Activated B cell treated with CpG ODN at 0.5 μM for 24 hours (primary cell): Measurements from ENCODE around the gene MTO1. TPM values are rescaled to one million over a fixed set of nuclear protein-coding genes. Genes with fewer than 3 reads are reported as not detected.

ENCODE experiments used
- ATAC-seq: fragments of 200-7000 bp; cut with Tn5 transposase; one replicate; pipeline ENCODE4 v1.10.0; 2021; ENCODE audit warnings: low read depth, mild to moderate bottlenecking, moderate library complexity
- CTCF ChIA-PET: fragments of 350-600 bp; sonication (Branson Sonifier 250); formaldehyde crosslinking; loops from one replicate; lab custom pipeline; 2021; ENCODE audit warnings: antibody characterized with exemption; lab: Charles Lee
- POLR2A ChIA-PET: fragments of 350-600 bp; sonication (Branson Sonifier 250); formaldehyde crosslinking; loops from one replicate; lab custom pipeline; 2021; ENCODE audit warnings: antibody characterized with exemption; lab: Charles Lee
- DNase-seq: peaks from one replicate; pipeline ENCODE4 v3.0.0; 2022
- H3K27ac Mint-ChIP-seq: one replicate; pipeline ENCODE4 v1.8.0; 2020; ENCODE audit warnings: mixed read lengths
- H3K27me3 Mint-ChIP-seq: one replicate; pipeline ENCODE4 v1.8.0; 2021; ENCODE audit warnings: mixed read lengths
- H3K36me3 Mint-ChIP-seq: one replicate; pipeline ENCODE4 v1.8.0; 2021; ENCODE audit warnings: low read depth, mixed read lengths
- H3K4me1 Mint-ChIP-seq: one replicate; pipeline ENCODE4 v1.8.0; 2021; ENCODE audit warnings: mixed read lengths
- H3K4me3 Mint-ChIP-seq: one replicate; pipeline ENCODE4 v1.8.0; 2020; ENCODE audit warnings: mild to moderate bottlenecking, mixed read lengths
- H3K9me3 Mint-ChIP-seq: one replicate; pipeline ENCODE4 v1.8.0; 2020; ENCODE audit warnings: mixed read lengths
- intact Hi-C: fragments of 100-400 bp; cut with micrococcal nuclease; formaldehyde crosslinking; loops from one replicate; pipeline ENCODE4 v1.15.1; 2024
- total RNA-seq: library from RNA; stranded (reverse); gene quantifications from 2 replicates; pipeline ENCODE4 v1.2.3, GENCODE V29; 2022
- TF ChIP-seq, protein P1 (sequence below): fragments of 200-600 bp; IDR thresholded peaks from one replicate; pipeline ENCODE4 v1.8.0; 2022; ENCODE audit warnings: antibody characterized with exemption, mild to moderate bottlenecking

Gene MTO1
- total RNA-seq, 1 donor from 2014 or later: 58.5 TPM

GRCh38 chr6:73520688-73521350 lies 59.3 kb downstream of the MTO1 start, which contains the start of gene EEF1A1:
EEF1A1 (minus strand) TSS chr6:73521032; CDS start chr6:73520026, 1,006 bp downstream.
- Mint-ChIP-seq H3K27me3 (no peaks in the 10 kb centered on the region), H3K36me3 (peaks cover 53% of the 10 kb centered on the region), H3K4me1 (peaks cover 65% of the 10 kb centered on the region), H3K27ac (peak within 1 kb of the TSS; percentile 98), H3K9me3 (no peaks in the 10 kb centered on the region), H3K4me3 (peak within 1 kb of the TSS; percentile 96)
- intact Hi-C loops: loop anchor here (1.0 to 10.0 kb wide), 9 partner anchors 40 to 1721 kb away; partner anchors contain the start of genes COX7A2 and MTO1
- TF ChIP-seq, protein P1, sequence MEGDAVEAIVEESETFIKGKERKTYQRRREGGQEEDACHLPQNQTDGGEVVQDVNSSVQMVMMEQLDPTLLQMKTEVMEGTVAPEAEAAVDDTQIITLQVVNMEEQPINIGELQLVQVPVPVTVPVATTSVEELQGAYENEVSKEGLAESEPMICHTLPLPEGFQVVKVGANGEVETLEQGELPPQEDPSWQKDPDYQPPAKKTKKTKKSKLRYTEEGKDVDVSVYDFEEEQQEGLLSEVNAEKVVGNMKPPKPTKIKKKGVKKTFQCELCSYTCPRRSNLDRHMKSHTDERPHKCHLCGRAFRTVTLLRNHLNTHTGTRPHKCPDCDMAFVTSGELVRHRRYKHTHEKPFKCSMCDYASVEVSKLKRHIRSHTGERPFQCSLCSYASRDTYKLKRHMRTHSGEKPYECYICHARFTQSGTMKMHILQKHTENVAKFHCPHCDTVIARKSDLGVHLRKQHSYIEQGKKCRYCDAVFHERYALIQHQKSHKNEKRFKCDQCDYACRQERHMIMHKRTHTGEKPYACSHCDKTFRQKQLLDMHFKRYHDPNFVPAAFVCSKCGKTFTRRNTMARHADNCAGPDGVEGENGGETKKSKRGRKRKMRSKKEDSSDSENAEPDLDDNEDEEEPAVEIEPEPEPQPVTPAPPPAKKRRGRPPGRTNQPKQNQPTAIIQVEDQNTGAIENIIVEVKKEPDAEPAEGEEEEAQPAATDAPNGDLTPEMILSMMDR: no peak
- DNase-seq (peak; percentile 91), ATAC-seq (peak; percentile 79)
- ChIA-PET CTCF (interaction anchor here (3.1 to 3.8 kb wide), 2 partner anchors 59 to 90 kb away, joined by 14 to 30 read pairs; no protein-coding TSS in a partner anchor), POLR2A (interaction anchor here (0.6 to 10.2 kb wide), 40 partner anchors 8 to 1723 kb away, joined by 3 to 301 read pairs (median 5); partner anchors contain the start of genes CGAS, COX7A2, MTO1 and SLC17A5)

- H3K27me3 Mint-ChIP-seq: no peaks in the 10 kb centered on the region
- ChIA-PET CTCF (interaction anchor here (3.1 to 3.8 kb wide), 2 partner anchors 59 to 89 kb away, joined by 14 to 30 read pairs; no protein-coding TSS in a partner anchor), POLR2A (interaction anchor here (0.6 to 10.2 kb wide), 27 partner anchors 9 to 1138 kb away, joined by 3 to 301 read pairs (median 7); partner anchors contain the start of genes CGAS, MTO1 and SLC17A5)
- no peaks in the 10 kb centered on the region for H3K9me3 Mint-ChIP-seq
- peaks cover 47% of the 10 kb centered on the region for H3K36me3 Mint-ChIP-seq
- ATAC-seq: peak; percentile 41
- TF ChIP-seq, protein P1: no peak
- intact Hi-C loops: loop anchor here (1.0 to 10.0 kb wide), 9 partner anchors 40 to 1721 kb away; partner anchors contain the start of genes COX7A2 and MTO1
- peaks cover 59% of the 10 kb centered on the region for H3K4me1 Mint-ChIP-seq
- H3K27ac Mint-ChIP-seq: peak overlapping the region; percentile 98
- peak; percentile 77 for DNase-seq
- peak overlapping the region; percentile 96 for H3K4me3 Mint-ChIP-seq
Measured at GRCh38 chr6:73521351-73521985, 59.9 kb downstream of the MTO1 start.

DNA sequence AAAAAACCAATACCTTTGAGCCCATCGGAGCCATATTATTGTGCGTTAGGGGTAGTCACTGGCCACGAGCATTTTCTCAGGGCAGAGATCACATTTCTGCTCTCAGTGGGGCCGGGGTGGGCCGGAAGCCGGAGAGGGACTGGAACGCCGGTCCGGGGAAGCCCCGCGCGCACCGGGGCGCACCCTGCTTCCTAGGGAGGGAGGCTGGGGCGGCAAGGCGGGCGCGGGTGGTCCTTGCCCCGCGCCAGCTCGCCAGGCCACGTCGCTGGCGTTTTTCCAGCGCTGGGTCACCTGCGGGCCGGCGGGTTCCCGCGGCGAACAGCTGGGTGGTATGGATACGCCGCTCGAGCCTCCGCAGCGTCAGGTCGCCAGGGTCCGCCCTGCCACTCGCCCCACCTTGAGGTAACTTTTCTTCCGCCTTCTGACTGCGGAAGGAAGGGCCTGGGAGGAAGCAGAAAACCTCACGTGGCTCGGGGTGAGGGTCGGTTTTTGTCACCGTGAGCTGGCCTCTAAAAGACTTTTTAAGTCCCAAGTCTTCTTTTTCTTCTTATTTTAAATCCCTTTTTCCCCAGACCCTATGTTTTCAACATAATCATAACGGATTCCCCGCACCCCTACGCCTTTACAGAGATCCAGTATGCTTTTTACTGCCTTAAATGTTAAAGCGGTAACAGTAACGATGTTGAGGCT lies 62.0 kb downstream of the MTO1 start:
- Mint-ChIP-seq H3K27me3 (no peaks in the 10 kb centered on the region), H3K4me1 (peaks cover 40% of the 10 kb centered on the region), H3K9me3 (no peaks in the 10 kb centered on the region), H3K27ac (peak overlapping the region; percentile 98), H3K4me3 (peak overlapping the region; percentile 96), H3K36me3 (peaks cover 27% of the 10 kb centered on the region)
- ATAC-seq (peak; percentile 30), DNase-seq (peak; percentile 78)
- intact Hi-C loops: loop anchor here (1.0 to 10.0 kb wide), 4 partner anchors 211 to 1761 kb away; partner anchors contain the start of genes COX7A2 and TMEM30A
- TF ChIP-seq, protein P1: no peak
- ChIA-PET CTCF (interaction anchor here (0.8 to 1.8 kb wide), 6 partner anchors 10 to 129 kb away, joined by 3 to 6 read pairs (median 4); no protein-coding TSS in a partner anchor), POLR2A (interaction anchor here (0.5 to 10.2 kb wide), 23 partner anchors 10 to 130 kb away, joined by 3 to 301 read pairs (median 6); partner anchors contain the start of genes CGAS, MTO1 and SLC17A5)

- Mint-ChIP-seq H3K36me3 (peaks cover 6% of the 10 kb centered on the region), H3K9me3 (no peaks in the 10 kb centered on the region), H3K4me1 (peaks cover 26% of the 10 kb centered on the region), H3K27me3 (no peaks in the 10 kb centered on the region), H3K4me3 (no peak overlapping the region), H3K27ac (no peak overlapping the region)
- intact Hi-C loops: loop anchor here (10.0 kb wide), 1 partner anchor 209 kb away; no protein-coding TSS in a partner anchor
- ATAC-seq (no peak), DNase-seq (no peak)
- ChIA-PET POLR2A (interaction anchor here (5.8 to 10.2 kb wide), 4 partner anchors 13 to 74 kb away, joined by 72 to 301 read pairs (median 190); partner anchors contain the start of gene CGAS), CTCF (interaction anchor here (1.1 kb wide), 1 partner anchor 54 kb away, joined by 3 read pairs; no protein-coding TSS in a partner anchor)
- TF ChIP-seq, protein P1: no peak
Measured at GRCh38 chr6:73525546-73526330, 64.2 kb downstream of the MTO1 start.
